Panc1 (cell line): ENCODE data around the gene DDX10. TPM values are rescaled to one million over a fixed set of nuclear protein-coding genes. Genes with fewer than 3 reads are reported as not detected.

Experiments
- ATAC-seq: fragments of 200-7000 bp; cut with Tn5 transposase; 2 replicates; pipeline ENCODE4 v1.9.1; 2020; ENCODE audit warnings: mild to moderate bottlenecking, moderate library complexity
- BruUV-seq: library from RNA; stranded (reverse); fragments of 400-500 nt; replicated peaks from 2 replicates; lab custom pipeline; 2021; lab: Mats Ljungman, UMichigan
- CTCF ChIA-PET: fragments of 300-600 bp; sonication (Branson Sonifier 250); formaldehyde crosslinking; loops from one replicate; lab custom pipeline; 2022; ENCODE audit warnings: antibody characterized with exemption; lab: Charles Lee
- POLR2A ChIA-PET: fragments of 300-600 bp; sonication (Branson Sonifier 250); formaldehyde crosslinking; loops from one replicate; lab custom pipeline; 2022; ENCODE audit warnings: antibody characterized with exemption; lab: Charles Lee
- DNase-seq: peaks from one replicate; pipeline ENCODE4 v3.0.0-alpha.2; 2010; ENCODE audit warnings: low read depth, low spot score
- H3K27ac ChIP-seq: 2 replicates; pipeline ENCODE4 v1.5.1; 2011; ENCODE audit warnings: mild to moderate bottlenecking, low read length, inconsistent platforms
- H3K27me3 ChIP-seq: fragments of 200-500 bp; sonication (Bioruptor generic); 2 replicates; pipeline ENCODE4 v1.6.0; 2014; ENCODE audit warnings: low read length, inconsistent platforms; ENCODE audit not compliant: control insufficient read depth, insufficient read depth
- H3K36me3 ChIP-seq: fragments of 200-500 bp; sonication (Bioruptor generic); 2 replicates; pipeline ENCODE4 v1.5.1; 2014; ENCODE audit warnings: inconsistent platforms, mild to moderate bottlenecking, low read length, moderate library complexity; ENCODE audit not compliant: control insufficient read depth, insufficient read depth
- H3K4me1 ChIP-seq: 2 replicates; pipeline ENCODE4 v1.5.1; 2011; ENCODE audit warnings: inconsistent platforms, mild to moderate bottlenecking, low read length, moderate library complexity; ENCODE audit not compliant: control insufficient read depth, insufficient read depth
- H3K4me3 ChIP-seq, 2 experiments: 2 replicates each; pipeline ENCODE4 v1.5.1; 2011 to 2012; ENCODE audit warnings: low read depth in 2 of 2, low read length in 2 of 2, mild to moderate bottlenecking in 2 of 2, inconsistent platforms in 1 of 2, moderate library complexity in 1 of 2
- H3K9me3 ChIP-seq: fragments of 200-500 bp; sonication (Bioruptor generic); 2 replicates; pipeline ENCODE4 v1.5.1; 2014; ENCODE audit warnings: low read depth, mild to moderate bottlenecking, inconsistent platforms, low read length, moderate library complexity; ENCODE audit not compliant: control insufficient read depth, insufficient read depth
- POLR2AphosphoS5 ChIP-seq: IDR thresholded peaks from 2 replicates; pipeline ENCODE4 v1.6.1; 2012; ENCODE audit warnings: mild to moderate bottlenecking, low read depth, low read length, moderate library complexity
- SIN3A ChIP-seq: IDR thresholded peaks from 2 replicates; pipeline ENCODE4 v1.6.1; 2012; ENCODE audit warnings: low read depth, mild to moderate bottlenecking, low read length, moderate library complexity, borderline replicate concordance; ENCODE audit not compliant: insufficient read depth
- TCF7L2 ChIP-seq: IDR thresholded peaks from 2 replicates; pipeline ENCODE4 v1.6.1; 2011; ENCODE audit warnings: mild to moderate bottlenecking, low read depth, low read length, inconsistent platforms
- in situ Hi-C: cut with HindIII; loops from 2 replicates; pipeline ENCODE4 v1.10.0; 2016; ENCODE audit warnings: low sequenced_read_pairs, low pct_unique_long_range_greater_than_20kb
- intact Hi-C: fragments of 100-400 bp; cut with micrococcal nuclease; formaldehyde crosslinking; loops from one replicate; pipeline ENCODE4 v1.10.0; 2022; ENCODE audit not compliant: unreplicated experiment
- total RNA-seq: library from RNA; stranded (reverse); gene quantifications from one replicate; pipeline ENCODE4 v1.2.1, GENCODE V29; 2021; ENCODE audit not compliant: unreplicated experiment
- TF ChIP-seq, protein P1 (sequence below): fragments of 450-650 bp; IDR thresholded peaks from 2 replicates; pipeline ENCODE4 v1.5.1; 2017; ENCODE audit warnings: mild to moderate bottlenecking
- TF ChIP-seq, protein P2 (sequence below), 2 experiments: IDR thresholded peaks; 2 replicates each; pipeline ENCODE4 v1.6.1; 2011 to 2012; ENCODE audit warnings: low read depth in 2 of 2, control low read depth in 1 of 2, low read length in 1 of 2, mild to moderate bottlenecking in 1 of 2, moderate library complexity in 1 of 2; ENCODE audit not compliant: insufficient read depth in 1 of 2

Gene DDX10
- total RNA-seq, 1 experiment from 2014 or later, result 48.8 TPM

DNA sequence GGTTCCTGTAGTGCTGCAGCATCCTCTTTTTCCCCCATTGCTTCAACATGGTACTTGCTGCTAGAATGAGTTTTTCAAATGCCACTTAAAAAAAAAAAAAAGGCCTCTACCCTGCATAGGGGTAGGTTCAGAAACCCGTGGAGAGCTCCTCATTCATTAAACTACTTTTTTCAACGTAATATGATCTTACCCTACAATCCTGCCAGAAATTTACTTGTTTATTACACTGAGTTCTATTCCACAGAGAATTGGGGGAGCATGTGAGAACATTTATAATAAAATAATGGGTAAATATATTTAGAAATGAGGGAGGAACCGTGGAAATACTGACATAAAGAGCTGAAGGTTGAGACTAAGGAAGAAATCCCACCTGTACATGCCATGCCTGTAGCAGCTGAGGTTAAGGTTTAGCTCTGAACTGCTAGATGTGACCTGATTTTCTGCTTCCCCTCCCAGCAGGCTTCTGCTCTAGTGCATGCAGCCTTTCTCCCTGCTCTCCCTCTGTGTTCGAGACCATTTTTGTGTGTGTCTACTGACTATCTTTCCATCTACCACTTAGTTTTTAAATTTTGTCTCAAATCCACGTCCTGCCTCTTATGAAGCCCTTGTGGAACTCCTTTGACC lies 225.7 kb downstream of the DDX10 start:
- intact Hi-C loops, result no loop called here
- no TSS peak for BruUV-seq
- ATAC-seq (no peak), DNase-seq (no peak)
- Histone ChIP-seq H3K9me3 (no peaks in the 10 kb centered on the region), H3K4me3 (no peak overlapping the region), H3K36me3 (no peaks in the 10 kb centered on the region), H3K4me1 (peaks cover 9% of the 10 kb centered on the region; the same call in 1 of the 2 replicates), H3K27ac (no peak overlapping the region), H3K27me3 (no peaks in the 10 kb centered on the region)
- POLR2A ChIA-PET, result no interaction called here
- CTCF ChIA-PET, result no interaction called here
- in situ Hi-C loops, result no loop called here
- TF ChIP-seq, protein P1, sequence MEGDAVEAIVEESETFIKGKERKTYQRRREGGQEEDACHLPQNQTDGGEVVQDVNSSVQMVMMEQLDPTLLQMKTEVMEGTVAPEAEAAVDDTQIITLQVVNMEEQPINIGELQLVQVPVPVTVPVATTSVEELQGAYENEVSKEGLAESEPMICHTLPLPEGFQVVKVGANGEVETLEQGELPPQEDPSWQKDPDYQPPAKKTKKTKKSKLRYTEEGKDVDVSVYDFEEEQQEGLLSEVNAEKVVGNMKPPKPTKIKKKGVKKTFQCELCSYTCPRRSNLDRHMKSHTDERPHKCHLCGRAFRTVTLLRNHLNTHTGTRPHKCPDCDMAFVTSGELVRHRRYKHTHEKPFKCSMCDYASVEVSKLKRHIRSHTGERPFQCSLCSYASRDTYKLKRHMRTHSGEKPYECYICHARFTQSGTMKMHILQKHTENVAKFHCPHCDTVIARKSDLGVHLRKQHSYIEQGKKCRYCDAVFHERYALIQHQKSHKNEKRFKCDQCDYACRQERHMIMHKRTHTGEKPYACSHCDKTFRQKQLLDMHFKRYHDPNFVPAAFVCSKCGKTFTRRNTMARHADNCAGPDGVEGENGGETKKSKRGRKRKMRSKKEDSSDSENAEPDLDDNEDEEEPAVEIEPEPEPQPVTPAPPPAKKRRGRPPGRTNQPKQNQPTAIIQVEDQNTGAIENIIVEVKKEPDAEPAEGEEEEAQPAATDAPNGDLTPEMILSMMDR, result no peak
- no peak for TF ChIP-seq SIN3A
- no peak for TF ChIP-seq POLR2AphosphoS5
- TF ChIP-seq, protein P2, sequence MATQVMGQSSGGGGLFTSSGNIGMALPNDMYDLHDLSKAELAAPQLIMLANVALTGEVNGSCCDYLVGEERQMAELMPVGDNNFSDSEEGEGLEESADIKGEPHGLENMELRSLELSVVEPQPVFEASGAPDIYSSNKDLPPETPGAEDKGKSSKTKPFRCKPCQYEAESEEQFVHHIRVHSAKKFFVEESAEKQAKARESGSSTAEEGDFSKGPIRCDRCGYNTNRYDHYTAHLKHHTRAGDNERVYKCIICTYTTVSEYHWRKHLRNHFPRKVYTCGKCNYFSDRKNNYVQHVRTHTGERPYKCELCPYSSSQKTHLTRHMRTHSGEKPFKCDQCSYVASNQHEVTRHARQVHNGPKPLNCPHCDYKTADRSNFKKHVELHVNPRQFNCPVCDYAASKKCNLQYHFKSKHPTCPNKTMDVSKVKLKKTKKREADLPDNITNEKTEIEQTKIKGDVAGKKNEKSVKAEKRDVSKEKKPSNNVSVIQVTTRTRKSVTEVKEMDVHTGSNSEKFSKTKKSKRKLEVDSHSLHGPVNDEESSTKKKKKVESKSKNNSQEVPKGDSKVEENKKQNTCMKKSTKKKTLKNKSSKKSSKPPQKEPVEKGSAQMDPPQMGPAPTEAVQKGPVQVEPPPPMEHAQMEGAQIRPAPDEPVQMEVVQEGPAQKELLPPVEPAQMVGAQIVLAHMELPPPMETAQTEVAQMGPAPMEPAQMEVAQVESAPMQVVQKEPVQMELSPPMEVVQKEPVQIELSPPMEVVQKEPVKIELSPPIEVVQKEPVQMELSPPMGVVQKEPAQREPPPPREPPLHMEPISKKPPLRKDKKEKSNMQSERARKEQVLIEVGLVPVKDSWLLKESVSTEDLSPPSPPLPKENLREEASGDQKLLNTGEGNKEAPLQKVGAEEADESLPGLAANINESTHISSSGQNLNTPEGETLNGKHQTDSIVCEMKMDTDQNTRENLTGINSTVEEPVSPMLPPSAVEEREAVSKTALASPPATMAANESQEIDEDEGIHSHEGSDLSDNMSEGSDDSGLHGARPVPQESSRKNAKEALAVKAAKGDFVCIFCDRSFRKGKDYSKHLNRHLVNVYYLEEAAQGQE (IDR thresholded peaks at IDR 0.05; ENCODE audit: insufficient read depth in 1 of 2, low read depth in 2 of 2, low read length in 1 of 2), result no peak
- no peak for TF ChIP-seq TCF7L2

DNA sequence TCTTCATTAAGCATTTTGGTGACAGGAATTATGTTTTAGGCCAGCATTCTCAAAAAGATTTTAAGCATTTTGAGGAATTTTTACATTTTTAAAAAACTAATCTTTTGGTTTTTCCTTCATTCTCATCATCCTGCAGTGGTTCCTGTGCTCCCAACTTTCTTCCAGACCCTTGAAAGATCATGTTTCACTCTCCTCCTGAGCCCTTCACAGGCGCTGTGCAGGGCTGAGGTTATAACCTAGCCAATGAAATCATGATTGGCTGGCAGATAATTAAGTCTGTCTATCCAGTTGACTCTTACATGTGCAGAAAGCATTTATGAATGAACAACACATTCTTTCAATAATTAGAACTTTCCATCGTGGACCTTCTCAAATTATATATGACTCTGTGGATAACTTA lies 226.3 kb downstream of the DDX10 start:
- BruUV-seq, result no TSS peak
- no peaks in the 10 kb centered on the region for H3K36me3 ChIP-seq
- H3K9me3 ChIP-seq, result no peaks in the 10 kb centered on the region
- H3K4me3 ChIP-seq, result no peak overlapping the region
- no peak for TF ChIP-seq SIN3A
- TF ChIP-seq, protein P2 (IDR thresholded peaks at IDR 0.05; ENCODE audit: insufficient read depth in 1 of 2, low read depth in 2 of 2, low read length in 1 of 2), result no peak
- TF ChIP-seq POLR2AphosphoS5, result no peak
- no peak for TF ChIP-seq TCF7L2
- TF ChIP-seq, protein P1, result no peak
- no peak overlapping the region for H3K27ac ChIP-seq
- in situ Hi-C loops (no loop called here), intact Hi-C loops (no loop called here)
- ATAC-seq (no peak), DNase-seq (no peak)
- peaks cover 15% of the 10 kb centered on the region; the same call in 1 of the 2 replicates for H3K4me1 ChIP-seq
- POLR2A ChIA-PET, result no interaction called here
- H3K27me3 ChIP-seq, result no peaks in the 10 kb centered on the region
- CTCF ChIA-PET, result no interaction called here
